HEK293 (cell line): ENCODE results near the gene AEBP1.

ENCODE experiments used
- CTCF ChIA-PET: fragments of 350-600 bp; formaldehyde crosslinking; extraction: SDS; loops from one replicate; lab custom pipeline; 2021; ENCODE audit warnings: antibody characterized with exemption; lab: Yijun Ruan, JAX
- POLR2A ChIA-PET: fragments of 300-600 bp; formaldehyde crosslinking; extraction: SDS; loops from one replicate; lab custom pipeline; 2020; ENCODE audit warnings: antibody characterized with exemption, inconsistent platforms; lab: Yijun Ruan, JAX
- H3K27ac ChIP-seq: fragments of 200-500 bp; sonication (Bioruptor generic); 2 replicates; pipeline ENCODE4 v1.5.1; 2014; ENCODE audit warnings: low read depth, low read length, control low read depth, inconsistent platforms; ENCODE audit errors: extremely low read depth
- H3K36me3 ChIP-seq, 2 experiments: fragments of 200-500 bp in 1 of 2; sonication (Bioruptor generic) in 1 of 2; 1 replicate in 1 of 2; 2 replicates in 1 of 2; pipeline ENCODE4 v1.5.1; 2014 to 2017; ENCODE audit warnings: inconsistent platforms in 2 of 2, low read length in 2 of 2; ENCODE audit not compliant: control insufficient read depth in 2 of 2, insufficient read depth in 1 of 2
- H3K4me1 ChIP-seq: fragments of 200-500 bp; sonication (Bioruptor generic); 2 replicates; pipeline ENCODE4 v1.5.1; 2014; ENCODE audit warnings: mild to moderate bottlenecking, low read length, inconsistent platforms; ENCODE audit not compliant: control insufficient read depth, insufficient read depth
- H3K4me3 ChIP-seq: 2 replicates; pipeline ENCODE4 v1.5.1; 2011; ENCODE audit warnings: low read depth, mild to moderate bottlenecking, control low read depth, low read length, moderate library complexity
- H3K9me3 ChIP-seq: fragments of 200-500 bp; sonication (Bioruptor generic); 2 replicates; pipeline ENCODE4 v1.5.1; 2014; ENCODE audit warnings: low read depth, low read length, inconsistent platforms; ENCODE audit not compliant: control insufficient read depth, insufficient read depth
- GLI2 ChIP-seq: fragments of 450-650 bp; formaldehyde crosslinking; IDR thresholded peaks from 2 replicates; pipeline ENCODE4; 2017; ENCODE audit warnings: missing biosample characterization, missing genetic modification characterization, low read depth, borderline replicate concordance
- MYNN ChIP-seq: fragments of 450-650 bp; formaldehyde crosslinking; IDR thresholded peaks from 2 replicates; pipeline ENCODE4 v1.5.1; 2016; ENCODE audit warnings: missing biosample characterization, missing genetic modification characterization, borderline replicate concordance
- PATZ1 ChIP-seq: fragments of 450-650 bp; formaldehyde crosslinking; IDR thresholded peaks from 2 replicates; pipeline ENCODE4 v1.5.1; 2016; ENCODE audit warnings: missing biosample characterization, missing genetic modification characterization
- ZNF114 ChIP-seq: fragments of 450-650 bp; formaldehyde crosslinking; IDR thresholded peaks from 2 replicates; pipeline ENCODE4 v1.5.0; 2017; ENCODE audit warnings: missing biosample characterization, missing genetic modification characterization
- ZNF2 ChIP-seq: fragments of 450-650 bp; formaldehyde crosslinking; IDR thresholded peaks from 2 replicates; pipeline ENCODE4 v1.5.1; 2016; ENCODE audit warnings: missing biosample characterization, missing genetic modification characterization
- ZNF280D ChIP-seq: fragments of 450-650 bp; formaldehyde crosslinking; IDR thresholded peaks from 2 replicates; pipeline ENCODE4 v1.5.1; 2016; ENCODE audit warnings: missing biosample characterization, missing genetic modification characterization
- ZNF416 ChIP-seq: fragments of 450-650 bp; formaldehyde crosslinking; IDR thresholded peaks from 2 replicates; pipeline ENCODE4 v1.5.1; 2016; ENCODE audit warnings: missing biosample characterization, missing genetic modification characterization
- ZNF623 ChIP-seq: fragments of 450-650 bp; formaldehyde crosslinking; IDR thresholded peaks from 2 replicates; pipeline ENCODE4 v1.5.1; 2016; ENCODE audit warnings: missing biosample characterization, missing genetic modification characterization
- ZNF654 ChIP-seq: fragments of 450-650 bp; formaldehyde crosslinking; IDR thresholded peaks from 2 replicates; pipeline ENCODE4 v1.5.1; 2016; ENCODE audit warnings: low read depth, missing biosample characterization, missing genetic modification characterization
- ZNF660 ChIP-seq: fragments of 450-650 bp; IDR thresholded peaks from 2 replicates; pipeline ENCODE4 v1.5.1; 2018; ENCODE audit warnings: missing biosample characterization, mild to moderate bottlenecking, missing genetic modification characterization
- ZNF747 ChIP-seq: fragments of 450-650 bp; formaldehyde crosslinking; IDR thresholded peaks from 2 replicates; pipeline ENCODE4 v1.5.1; 2016; ENCODE audit warnings: missing biosample characterization, missing genetic modification characterization
- ZNF777 ChIP-seq: fragments of 450-650 bp; formaldehyde crosslinking; IDR thresholded peaks from 2 replicates; pipeline ENCODE4 v1.5.1; 2017; ENCODE audit warnings: missing biosample characterization, missing genetic modification characterization, borderline replicate concordance
- ZNF837 ChIP-seq: fragments of 450-650 bp; formaldehyde crosslinking; IDR thresholded peaks from 2 replicates; pipeline ENCODE4 v1.5.1; 2016; ENCODE audit warnings: missing biosample characterization, missing genetic modification characterization
- ZSCAN23 ChIP-seq: fragments of 450-650 bp; formaldehyde crosslinking; IDR thresholded peaks from 2 replicates; pipeline ENCODE4 v1.5.1; 2016; ENCODE audit warnings: missing biosample characterization, missing genetic modification characterization
- TF ChIP-seq, protein P1 (sequence below): fragments of 450-650 bp; formaldehyde crosslinking; IDR thresholded peaks from 2 replicates; pipeline ENCODE4 v1.5.1; 2016; ENCODE audit warnings: missing biosample characterization, missing genetic modification characterization
- TF ChIP-seq, protein P2 (sequence below): fragments of 450-650 bp; formaldehyde crosslinking; IDR thresholded peaks from 2 replicates; pipeline ENCODE4; 2016; ENCODE audit warnings: missing biosample characterization, missing genetic modification characterization
- TF ChIP-seq, protein P3 (sequence below): fragments of 450-650 bp; formaldehyde crosslinking; IDR thresholded peaks from 2 replicates; pipeline ENCODE4 v1.5.1; 2016; ENCODE audit warnings: missing biosample characterization, missing genetic modification characterization

Gene AEBP1

GRCh38 chr7:44154703-44155102, 50.6 kb downstream of the AEBP1 start (continued):
- TF ChIP-seq, protein P1, sequence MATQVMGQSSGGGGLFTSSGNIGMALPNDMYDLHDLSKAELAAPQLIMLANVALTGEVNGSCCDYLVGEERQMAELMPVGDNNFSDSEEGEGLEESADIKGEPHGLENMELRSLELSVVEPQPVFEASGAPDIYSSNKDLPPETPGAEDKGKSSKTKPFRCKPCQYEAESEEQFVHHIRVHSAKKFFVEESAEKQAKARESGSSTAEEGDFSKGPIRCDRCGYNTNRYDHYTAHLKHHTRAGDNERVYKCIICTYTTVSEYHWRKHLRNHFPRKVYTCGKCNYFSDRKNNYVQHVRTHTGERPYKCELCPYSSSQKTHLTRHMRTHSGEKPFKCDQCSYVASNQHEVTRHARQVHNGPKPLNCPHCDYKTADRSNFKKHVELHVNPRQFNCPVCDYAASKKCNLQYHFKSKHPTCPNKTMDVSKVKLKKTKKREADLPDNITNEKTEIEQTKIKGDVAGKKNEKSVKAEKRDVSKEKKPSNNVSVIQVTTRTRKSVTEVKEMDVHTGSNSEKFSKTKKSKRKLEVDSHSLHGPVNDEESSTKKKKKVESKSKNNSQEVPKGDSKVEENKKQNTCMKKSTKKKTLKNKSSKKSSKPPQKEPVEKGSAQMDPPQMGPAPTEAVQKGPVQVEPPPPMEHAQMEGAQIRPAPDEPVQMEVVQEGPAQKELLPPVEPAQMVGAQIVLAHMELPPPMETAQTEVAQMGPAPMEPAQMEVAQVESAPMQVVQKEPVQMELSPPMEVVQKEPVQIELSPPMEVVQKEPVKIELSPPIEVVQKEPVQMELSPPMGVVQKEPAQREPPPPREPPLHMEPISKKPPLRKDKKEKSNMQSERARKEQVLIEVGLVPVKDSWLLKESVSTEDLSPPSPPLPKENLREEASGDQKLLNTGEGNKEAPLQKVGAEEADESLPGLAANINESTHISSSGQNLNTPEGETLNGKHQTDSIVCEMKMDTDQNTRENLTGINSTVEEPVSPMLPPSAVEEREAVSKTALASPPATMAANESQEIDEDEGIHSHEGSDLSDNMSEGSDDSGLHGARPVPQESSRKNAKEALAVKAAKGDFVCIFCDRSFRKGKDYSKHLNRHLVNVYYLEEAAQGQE (tag by site-specific recombination): no peak
- TF ChIP-seq ZNF837 (no peak), GLI2 (tag by site-specific recombination) (no peak), ZNF2 (tag by site-specific recombination) (no peak), ZNF114 (tag by site-specific recombination) (no peak), ZSCAN23 (no peak)
- TF ChIP-seq, protein P2, sequence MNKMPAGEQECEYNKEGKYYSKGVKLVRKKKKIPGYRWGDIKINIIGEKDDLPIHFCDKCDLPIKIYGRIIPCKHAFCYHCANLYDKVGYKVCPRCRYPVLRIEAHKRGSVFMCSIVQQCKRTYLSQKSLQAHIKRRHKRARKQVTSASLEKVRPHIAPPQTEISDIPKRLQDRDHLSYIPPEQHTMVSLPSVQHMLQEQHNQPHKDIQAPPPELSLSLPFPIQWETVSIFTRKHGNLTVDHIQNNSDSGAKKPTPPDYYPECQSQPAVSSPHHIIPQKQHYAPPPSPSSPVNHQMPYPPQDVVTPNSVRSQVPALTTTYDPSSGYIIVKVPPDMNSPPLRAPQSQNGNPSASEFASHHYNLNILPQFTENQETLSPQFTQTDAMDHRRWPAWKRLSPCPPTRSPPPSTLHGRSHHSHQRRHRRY (tag by site-specific recombination): no peak
- TF ChIP-seq, all 188 proteins: peak for 0

- Histone ChIP-seq H3K27ac (no peak overlapping the region), H3K9me3 (no peaks in the 10 kb centered on the region), H3K36me3 (no peaks in the 10 kb centered on the region), H3K4me1 (no peaks in the 10 kb centered on the region), H3K4me3 (no peak overlapping the region)
- ChIA-PET CTCF (no interaction called here), POLR2A (no interaction called here)
- TF ChIP-seq ZNF747: no peak
- no peak for TF ChIP-seq ZNF623 (tag by site-specific recombination)
- no peak for TF ChIP-seq ZNF654 (tag by site-specific recombination)
- TF ChIP-seq MYNN: no peak
- no peak for TF ChIP-seq ZNF416 (tag by site-specific recombination)
- TF ChIP-seq ZNF777 (tag by site-specific recombination): no peak
- TF ChIP-seq, protein P3, sequence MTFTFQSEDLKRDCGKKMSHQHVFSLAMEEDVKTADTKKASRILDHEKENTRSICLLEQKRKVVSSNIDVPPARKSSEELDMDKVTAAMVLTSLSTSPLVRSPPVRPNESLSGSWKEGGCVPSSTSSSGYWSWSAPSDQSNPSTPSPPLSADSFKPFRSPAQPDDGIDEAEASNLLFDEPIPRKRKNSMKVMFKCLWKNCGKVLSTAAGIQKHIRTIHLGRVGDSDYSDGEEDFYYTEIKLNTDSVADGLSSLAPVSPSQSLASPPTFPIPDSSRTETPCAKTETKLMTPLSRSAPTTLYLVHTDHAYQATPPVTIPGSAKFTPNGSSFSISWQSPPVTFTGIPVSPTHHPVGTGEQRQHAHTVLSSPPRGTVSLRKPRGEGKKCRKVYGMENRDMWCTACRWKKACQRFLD (tag by site-specific recombination): no peak
- TF ChIP-seq PATZ1 (tag by site-specific recombination): no peak
- no peak for TF ChIP-seq ZNF660
- no peak for TF ChIP-seq ZNF280D (tag by site-specific recombination)
Measured at GRCh38 chr7:44155191-44156185, 51.3 kb downstream of the AEBP1 start.
